ENCODE measurements around the gene CRTC2.
"Not testable (repeated sequence)": the region's sequence is repeated elsewhere in the genome, so short reads cannot be mapped to it uniquely, and the experiment has no call there.

Gene CRTC2

DNA sequence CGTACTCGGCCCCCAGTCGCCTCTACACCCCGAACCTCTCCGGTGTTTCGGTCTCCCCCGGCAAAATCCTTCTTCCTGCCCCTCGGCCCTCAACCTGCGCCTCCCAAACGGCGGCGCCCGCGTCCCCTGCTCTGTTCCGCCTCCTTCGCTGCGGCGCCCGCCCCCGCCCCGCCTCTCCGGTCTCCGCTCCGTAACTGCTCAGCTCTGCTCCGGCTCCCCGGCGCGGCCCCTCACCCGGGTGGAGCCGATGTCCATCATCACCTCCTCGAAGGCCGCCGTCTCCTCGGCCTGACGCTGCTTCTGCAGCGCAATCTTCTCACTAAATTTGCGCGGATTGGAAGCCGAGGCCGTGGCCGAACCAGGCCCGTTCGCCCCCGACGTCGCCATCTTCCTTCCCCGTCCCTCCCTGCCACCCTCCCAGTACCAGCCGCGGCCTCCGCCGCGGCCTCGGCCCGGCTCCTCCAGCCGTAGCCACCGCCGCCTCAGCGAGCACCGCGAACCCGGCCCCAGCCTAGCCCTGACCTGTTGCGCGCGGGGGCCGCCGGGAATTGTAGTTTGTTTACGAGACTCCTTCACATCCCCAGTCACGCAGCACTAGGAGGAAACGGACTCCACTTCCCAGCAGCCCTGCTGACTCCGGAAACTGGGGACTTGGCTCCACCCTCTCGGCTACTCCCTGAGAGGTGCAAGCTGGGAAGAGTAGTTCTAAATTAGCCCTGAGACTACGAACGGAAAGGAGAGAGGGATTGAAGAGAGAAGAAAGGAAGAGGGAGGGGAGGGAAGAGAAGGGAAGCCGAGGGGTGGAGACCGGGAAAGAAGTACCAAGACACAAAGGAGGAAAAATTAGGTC, at the start of gene CRTC2:
Gene CRTC2, minus strand, starts transcription at position 502 of the 850 bp plus-strand sequence. Its CDS starts 115 bp downstream, at position 387.
- TF ChIP-seq CTCF (IDR thresholded peaks at IDR 0.05; ENCODE audit: low read depth, low read length): no peak; the same call in none of the 2 replicates
- peak; percentile 94 for DNase-seq (ENCODE audit: extremely low read depth, low read depth)

GRCh38 chr1:154006136-154006535, 47.7 kb upstream of the CRTC2 start:
- no peak for DNase-seq (ENCODE audit: extremely low read depth, low read depth)
- no peak for TF ChIP-seq CTCF (IDR thresholded peaks at IDR 0.05; ENCODE audit: low read depth, low read length)

DNA sequence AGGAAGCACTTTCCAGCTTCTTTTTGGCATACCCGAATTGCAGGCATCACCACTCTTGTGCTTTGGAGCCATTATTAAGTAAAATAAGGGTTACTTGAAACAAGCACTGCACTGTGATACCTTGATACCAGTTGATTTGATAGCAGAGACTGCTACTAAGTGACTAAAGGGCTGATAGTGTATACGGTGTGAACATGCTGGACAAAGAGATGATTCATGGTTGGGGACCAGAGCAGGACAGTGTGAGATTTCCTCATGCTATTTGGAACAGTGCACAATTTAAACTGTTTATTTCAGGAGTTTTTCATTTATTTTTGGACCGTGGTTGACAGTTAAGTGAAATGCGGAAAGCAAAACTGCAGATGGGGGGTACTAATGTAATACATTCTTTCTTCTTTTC, 42.0 kb upstream of the CRTC2 start:
- TF ChIP-seq CTCF (IDR thresholded peaks at IDR 0.05; ENCODE audit: low read depth, low read length): no peak
- DNase-seq (ENCODE audit: extremely low read depth, low read depth): no peak

DNA sequence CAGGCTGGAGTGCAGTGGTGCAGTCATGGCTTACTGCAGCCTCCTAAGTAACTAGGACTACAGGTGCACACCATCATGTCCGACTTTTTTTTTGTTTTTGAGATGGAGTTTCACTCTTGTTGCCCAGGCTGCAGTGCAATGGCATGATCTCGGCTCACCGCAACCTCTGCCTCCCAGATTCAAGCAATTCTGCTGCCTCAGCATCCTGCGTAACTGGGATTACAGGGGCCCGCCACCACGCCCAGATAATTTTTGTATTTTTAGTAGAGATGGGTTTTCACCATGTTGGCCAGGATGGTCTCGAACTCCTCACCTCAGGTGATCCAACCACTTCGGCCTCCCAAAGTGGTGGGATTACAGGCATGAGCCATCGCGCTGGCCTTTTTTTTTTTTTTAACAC, 38.5 kb upstream of the CRTC2 start:
- not testable (repeated sequence) for DNase-seq (ENCODE audit: extremely low read depth, low read depth)

- no peak for TF ChIP-seq CTCF (IDR thresholded peaks at IDR 0.05; ENCODE audit: low read depth, low read length)
- DNase-seq (ENCODE audit: extremely low read depth, low read depth): no peak
These were observed 37.2 kb upstream of the CRTC2 start for GRCh38 chr1:153995640-153996039.

DNA sequence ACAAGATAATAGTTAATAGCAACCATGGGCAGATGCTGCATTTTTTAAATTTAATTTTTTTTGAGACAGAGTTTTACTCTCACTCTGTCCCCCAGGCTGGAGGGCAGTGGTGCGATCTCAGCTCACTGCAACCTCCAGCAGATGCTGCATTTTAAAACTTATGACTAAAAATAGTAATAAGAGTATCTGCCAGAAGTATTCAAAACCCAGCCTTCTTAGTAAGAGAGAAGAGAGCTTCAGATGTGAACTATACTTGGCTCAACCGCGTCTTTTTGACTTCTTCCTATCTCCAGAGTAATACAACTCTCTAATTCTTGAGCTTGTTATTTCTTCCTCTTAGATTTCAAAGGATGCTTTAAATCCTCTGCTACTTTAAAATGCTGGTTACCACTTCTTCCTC, 36.8 kb upstream of the CRTC2 start:
- TF ChIP-seq CTCF (IDR thresholded peaks at IDR 0.05; ENCODE audit: low read depth, low read length): no peak
- DNase-seq (ENCODE audit: extremely low read depth, low read depth): no peak

DNA sequence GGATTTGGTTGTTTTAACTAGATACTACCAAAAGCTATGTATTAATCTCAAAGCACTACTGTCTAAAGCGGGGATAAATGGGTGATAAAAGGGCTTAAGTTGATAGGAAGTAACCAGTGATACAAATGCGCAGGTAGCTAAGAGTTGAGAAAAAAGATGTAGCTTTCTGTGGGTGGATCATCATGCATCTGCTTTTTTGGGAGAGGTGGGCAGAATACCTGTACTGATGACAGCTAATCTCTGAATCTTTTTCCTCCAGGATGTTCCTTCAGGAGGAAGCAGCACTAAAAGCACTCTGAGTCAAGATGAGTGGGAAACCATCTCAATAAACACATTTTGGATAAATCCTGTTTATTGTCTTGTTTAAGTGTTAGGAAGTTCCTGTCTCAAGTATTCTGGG, 33.4 kb upstream of the CRTC2 start:
- TF ChIP-seq CTCF (IDR thresholded peaks at IDR 0.05; ENCODE audit: low read depth, low read length): no peak
- no peak for DNase-seq (ENCODE audit: extremely low read depth, low read depth)
